CD14-positive monocyte (primary cell): ENCODE data around the gene SLC26A4. TPM values are rescaled to one million over a fixed set of nuclear protein-coding genes. Genes with fewer than 3 reads are reported as not detected.

Experiments
- DNase-seq, 3 donors: peaks; one replicate each; pipeline ENCODE4 v3.0.0-alpha.2; 2011 to 2022
- H2AFZ ChIP-seq: 2 replicates; pipeline ENCODE4 v1.6.0; 2012; ENCODE audit warnings: mild to moderate bottlenecking, low read depth, low read length, inconsistent platforms; ENCODE audit not compliant: insufficient read depth, poor library complexity, severe bottlenecking
- H3K27ac ChIP-seq, 2 donors: 1 replicate in 1 of 2; 2 replicates in 1 of 2; pipeline ENCODE4 v1.5.1; 2012 to 2013; ENCODE audit warnings: low read length in 2 of 2, control low read depth in 1 of 2, inconsistent platforms in 1 of 2, low read depth in 1 of 2, mild to moderate bottlenecking in 1 of 2
- H3K27me3 ChIP-seq, 2 donors: one replicate each; pipeline versions ENCODE4 v1.6.0 to v1.6.1; 2011 to 2013; ENCODE audit warnings: low read length in 2 of 2; ENCODE audit not compliant: control insufficient read depth in 2 of 2, insufficient read depth in 2 of 2
- H3K36me3 ChIP-seq, 2 donors: replicated peaks in 1 of 2; 1 replicate in 1 of 2; 2 replicates in 1 of 2; pipeline versions ENCODE4 v1.5.1 to v1.6.1; 2012 to 2013; ENCODE audit warnings: low read length in 2 of 2, control low read depth in 1 of 2, inconsistent platforms in 1 of 2, mild to moderate bottlenecking in 1 of 2; ENCODE audit not compliant: insufficient read depth in 2 of 2, control insufficient read depth in 1 of 2
- H3K4me1 ChIP-seq, 2 donors: 1 replicate in 1 of 2; 2 replicates in 1 of 2; pipeline versions ENCODE4 v1.5.1 to v1.6.1; 2012 to 2013; ENCODE audit warnings: low read length in 2 of 2, control low read depth in 1 of 2, inconsistent platforms in 1 of 2, mild to moderate bottlenecking in 1 of 2, moderate library complexity in 1 of 2; ENCODE audit not compliant: insufficient read depth in 2 of 2, control insufficient read depth in 1 of 2
- H3K4me2 ChIP-seq: replicated peaks from 2 replicates; pipeline ENCODE3; 2012; ENCODE audit warnings: low read length, moderate library complexity, mild to moderate bottlenecking; ENCODE audit not compliant: poor library complexity, severe bottlenecking; ENCODE audit errors: extremely low read depth
- H3K4me3 ChIP-seq, 3 experiments: fragments of 200-600 bp in 1 of 3; sonication (generic) in 1 of 3; replicated peaks in 1 of 3; 1 replicate in 2 of 3; 2 replicates in 1 of 3; pipeline ENCODE4 v1.5.1; 2011 to 2013; ENCODE audit warnings: low read length in 3 of 3, mild to moderate bottlenecking in 3 of 3, control low read depth in 2 of 3, low read depth in 2 of 3, inconsistent platforms in 1 of 3, moderate library complexity in 1 of 3
- H3K79me2 ChIP-seq: 2 replicates; pipeline ENCODE4 v1.6.0; 2012; ENCODE audit warnings: mild to moderate bottlenecking, control low read depth, inconsistent platforms, low read length, moderate library complexity; ENCODE audit not compliant: insufficient read depth
- H3K9ac ChIP-seq: 2 replicates; pipeline ENCODE4 v1.6.0; 2017; ENCODE audit warnings: low read length, mild to moderate bottlenecking; ENCODE audit not compliant: insufficient read depth, poor library complexity, severe bottlenecking
- H3K9me3 ChIP-seq, 2 donors: replicated peaks in 1 of 2; 1 replicate in 1 of 2; 2 replicates in 1 of 2; pipeline versions ENCODE4 v1.5.1 to v1.6.1; 2012 to 2013; ENCODE audit warnings: low read length in 2 of 2, control low read depth in 1 of 2; ENCODE audit not compliant: control insufficient read depth in 1 of 2, insufficient read depth in 1 of 2
- H4K20me1 ChIP-seq: 2 replicates; pipeline ENCODE4 v1.6.0; 2012; ENCODE audit warnings: mild to moderate bottlenecking, low read length, control low read depth, moderate library complexity; ENCODE audit not compliant: insufficient read depth
- H3K27ac Mint-ChIP-seq, 7 donors: one replicate each; pipeline ENCODE4 v1.8.0; 2020; ENCODE audit warnings: mild to moderate bottlenecking in 7 of 7, mixed read lengths in 7 of 7, moderate library complexity in 6 of 7, inconsistent platforms in 2 of 7
- H3K27me3 Mint-ChIP-seq, 3 donors: one replicate each; pipeline ENCODE4 v1.8.0; 2021 to 2022; ENCODE audit warnings: low read depth in 3 of 3, mild to moderate bottlenecking in 3 of 3, mixed read lengths in 3 of 3, moderate library complexity in 3 of 3, inconsistent platforms in 1 of 3
- H3K36me3 Mint-ChIP-seq, 2 donors: one replicate each; pipeline ENCODE4 v1.8.0; 2020; ENCODE audit warnings: mixed read lengths in 2 of 2, inconsistent platforms in 1 of 2, mild to moderate bottlenecking in 1 of 2
- H3K4me1 Mint-ChIP-seq: one replicate; pipeline ENCODE4 v1.8.0; 2020; ENCODE audit warnings: mild to moderate bottlenecking, mixed read lengths
- H3K4me3 Mint-ChIP-seq, 2 donors: one replicate each; pipeline ENCODE4 v1.8.0; 2020; ENCODE audit warnings: mild to moderate bottlenecking in 2 of 2, mixed read lengths in 2 of 2, moderate library complexity in 1 of 2
- H3K9me3 Mint-ChIP-seq, 7 donors: one replicate each; pipeline ENCODE4 v1.8.0; 2020 to 2022; ENCODE audit warnings: mixed read lengths in 7 of 7, mild to moderate bottlenecking in 6 of 7, moderate library complexity in 6 of 7, inconsistent platforms in 2 of 7
- CTCF ChIP-seq: fragments of 200-600 bp; IDR thresholded peaks from one replicate; pipeline ENCODE4 v1.8.0; 2022; ENCODE audit warnings: antibody characterized with exemption, mild to moderate bottlenecking
- WGBS: methylation state at CpG from one replicate; pipeline ENCODE4 v1.1.5; 2013; ENCODE audit warnings: missing lambda C conversion rate; ENCODE audit not compliant: insufficient coverage; 5-methylcytosine and 5-hydroxymethylcytosine counted together
- intact Hi-C, 2 donors: fragments of 100-400 bp; cut with micrococcal nuclease; formaldehyde crosslinking; loops; one replicate each; pipeline versions ENCODE4 v1.15.0 to v1.15.1; 2023
- polyA plus RNA-seq, 3 donors: library from polyadenylated mRNA; depleted of rRNA in 1 of 3; unstranded in 2 of 3; stranded (reverse) in 1 of 3; fragments of 300-500 nt in 2 of 3; fragments of >200 nt in 1 of 3; fragmentation: Illumina TruSeq in 2 of 3; gene quantifications; 1 replicate in 2 of 3; 2 replicates in 1 of 3; pipeline ENCODE4 v1.2.3, GENCODE V29; 2012 to 2021

SLC26A4 gene
- polyA plus RNA-seq, 3 donors, result 0.10 to 0.12 TPM; not detected in 1

GRCh38 chr7:107725138-107725740, 64.6 kb downstream of the SLC26A4 start:
- H3K4me1 Mint-ChIP-seq, result no peaks in the 10 kb centered on the region
- Histone ChIP-seq H3K36me3 (no peaks in the 10 kb centered on the region), H3K27ac (no peak overlapping the region), H3K4me3 (no peak overlapping the region), H3K79me2 (no peaks in the 10 kb centered on the region), H3K9me3 (no peaks in the 10 kb centered on the region), H4K20me1 (no peaks in the 10 kb centered on the region), H3K4me1 (no peaks in the 10 kb centered on the region), H3K27me3 (no peaks in the 10 kb centered on the region), H3K4me2 (no peak overlapping the region), H3K9ac (no peak overlapping the region), H2AFZ (no peak overlapping the region)
- intact Hi-C loops, result loop anchor here in 1 of 2 donors (5.0 kb wide), 1 partner anchor 263 kb away; no protein-coding TSS in a partner anchor
- H3K27ac Mint-ChIP-seq, result no peak overlapping the region
- H3K4me3 Mint-ChIP-seq, result no peak overlapping the region
- WGBS, result no CpG with 5 or more reads among the region's 4 CpGs
- TF ChIP-seq CTCF, result peak; percentile 76
- H3K36me3 Mint-ChIP-seq, result no peaks in the 10 kb centered on the region
- DNase-seq, result peak; percentile 15 to 45 (median 37)
- no peaks in the 10 kb centered on the region for H3K9me3 Mint-ChIP-seq
- H3K27me3 Mint-ChIP-seq, result peaks cover 0 to 12% (median 3%) of the 10 kb centered on the region in 3 donors

- Mint-ChIP-seq H3K27ac (no peak overlapping the region), H3K27me3 (peaks cover 0 to 12% (median 3%) of the 10 kb centered on the region in 3 donors), H3K4me1 (no peaks in the 10 kb centered on the region), H3K36me3 (no peaks in the 10 kb centered on the region), H3K9me3 (no peaks in the 10 kb centered on the region), H3K4me3 (no peak overlapping the region)
- no peak for TF ChIP-seq CTCF
- Histone ChIP-seq H3K27me3 (no peaks in the 10 kb centered on the region), H3K79me2 (no peaks in the 10 kb centered on the region), H3K9ac (no peak overlapping the region), H4K20me1 (no peaks in the 10 kb centered on the region), H3K4me3 (no peak overlapping the region), H3K9me3 (no peaks in the 10 kb centered on the region), H3K4me1 (no peaks in the 10 kb centered on the region), H3K36me3 (no peaks in the 10 kb centered on the region), H3K27ac (no peak overlapping the region), H3K4me2 (no peak overlapping the region), H2AFZ (no peak overlapping the region)
- WGBS, result no CpG with 5 or more reads among the region's 3 CpGs
- no peak for DNase-seq
- intact Hi-C loops, result loop anchor here in 1 of 2 donors (5.0 kb wide), 1 partner anchor 264 kb away; no protein-coding TSS in a partner anchor
Measured at GRCh38 chr7:107726356-107727130, 65.9 kb downstream of the SLC26A4 start.
